Activated T-helper 17 cell treated with anti-CD3 and anti-CD28 coated beads, Interleukin-2, amount 50 U/mL, for 72 hours (primary cell): ENCODE measurements around the gene RNF180. TPM values are rescaled to one million over a fixed set of nuclear protein-coding genes. Genes with fewer than 3 reads are reported as not detected.
"Not testable (repeated sequence)": the region's sequence is repeated elsewhere in the genome, so short reads cannot be mapped to it uniquely, and the experiment has no call there.

Source experiments
- ATAC-seq: fragments of 150-1000 bp; cut with Tn5 transposase; replicated peaks from 2 replicates; pipeline ENCODE4 v1.10.0; 2021; ENCODE audit warnings: mild to moderate bottlenecking, moderate library complexity
- H3K27ac Mint-ChIP-seq: one replicate; pipeline ENCODE4 v1.8.0; 2022; ENCODE audit warnings: mixed read lengths
- H3K27me3 Mint-ChIP-seq: one replicate; pipeline ENCODE4 v1.8.0; 2022; ENCODE audit warnings: mixed read lengths
- H3K36me3 Mint-ChIP-seq: one replicate; pipeline ENCODE4 v1.8.0; 2022; ENCODE audit warnings: low read depth, mild to moderate bottlenecking, mixed read lengths
- H3K4me1 Mint-ChIP-seq: one replicate; pipeline ENCODE4 v1.8.0; 2022; ENCODE audit warnings: mixed read lengths
- H3K4me3 Mint-ChIP-seq: one replicate; pipeline ENCODE4 v1.8.0; 2022; ENCODE audit warnings: mild to moderate bottlenecking, mixed read lengths
- H3K9me3 Mint-ChIP-seq: one replicate; pipeline ENCODE4 v1.8.0; 2022; ENCODE audit warnings: mixed read lengths
- total RNA-seq, 2 donors: library from RNA; stranded (reverse); gene quantifications; one replicate each; pipeline ENCODE4 v1.2.3, GENCODE V29; 2022

The RNF180 gene
- total RNA-seq, 2 donors from 2014 or later: not detected

- no peak for ATAC-seq
- no peaks in the 10 kb centered on the region for H3K27me3 Mint-ChIP-seq
- no peak overlapping the region for H3K4me3 Mint-ChIP-seq
- H3K27ac Mint-ChIP-seq: no peak overlapping the region
- peaks cover 17% of the 10 kb centered on the region for H3K9me3 Mint-ChIP-seq
- H3K36me3 Mint-ChIP-seq: no peaks in the 10 kb centered on the region
- H3K4me1 Mint-ChIP-seq: no peaks in the 10 kb centered on the region
Measured at GRCh38 chr5:64285188-64286130, 119.8 kb downstream of the RNF180 start.

DNA sequence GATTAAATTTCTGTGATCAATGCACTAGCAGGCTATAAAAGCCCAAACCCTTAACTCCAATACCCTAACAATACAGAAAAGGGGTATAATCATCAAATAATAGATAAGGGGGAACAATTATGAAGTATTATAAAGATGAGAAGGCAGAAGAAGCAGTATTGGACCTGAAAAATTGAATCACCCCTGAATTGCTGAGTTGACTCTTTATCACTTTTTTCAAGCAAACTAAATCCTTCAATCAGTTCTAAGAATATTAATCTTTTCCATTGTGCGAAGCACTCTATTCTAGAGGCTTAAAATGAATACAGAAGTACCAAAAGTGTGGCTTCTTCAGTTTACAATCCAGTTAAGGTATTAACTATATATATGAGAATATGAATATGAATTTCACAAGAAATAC, 120.7 kb downstream of the RNF180 start:
- Mint-ChIP-seq H3K9me3 (peaks cover 17% of the 10 kb centered on the region), H3K4me3 (no peak overlapping the region), H3K4me1 (no peaks in the 10 kb centered on the region), H3K36me3 (no peaks in the 10 kb centered on the region), H3K27me3 (no peaks in the 10 kb centered on the region), H3K27ac (no peak overlapping the region)
- ATAC-seq: no peak

DNA sequence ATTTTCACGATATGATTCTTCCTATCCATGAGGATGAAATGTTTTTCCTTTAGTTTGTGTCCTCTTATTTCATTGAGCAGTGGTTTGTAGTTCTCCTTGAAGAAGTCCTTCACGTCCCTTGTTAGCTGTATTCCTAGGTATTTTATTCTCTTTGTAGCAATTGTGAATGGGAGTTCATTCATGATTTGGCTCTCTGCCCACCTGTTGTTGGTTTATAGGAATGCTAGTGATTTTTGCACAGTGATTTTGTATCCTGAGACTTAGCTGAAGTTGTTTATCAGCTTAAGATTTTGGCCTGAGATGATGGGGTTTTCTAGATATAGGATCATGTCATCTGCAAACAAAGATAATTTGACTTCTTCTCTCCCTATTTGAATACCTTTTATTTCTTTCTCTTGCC, 122.9 kb downstream of the RNF180 start:
- H3K27ac Mint-ChIP-seq, H3K36me3 Mint-ChIP-seq, H3K4me3 Mint-ChIP-seq, ATAC-seq, H3K27me3 Mint-ChIP-seq, H3K4me1 Mint-ChIP-seq: not testable (repeated sequence)
- H3K9me3 Mint-ChIP-seq: peaks cover 13% of the 10 kb centered on the region

- ATAC-seq: no peak
- no peak overlapping the region for H3K27ac Mint-ChIP-seq
- H3K36me3 Mint-ChIP-seq: no peaks in the 10 kb centered on the region
- H3K4me1 Mint-ChIP-seq: no peaks in the 10 kb centered on the region
- H3K27me3 Mint-ChIP-seq: no peaks in the 10 kb centered on the region
- peaks cover 4% of the 10 kb centered on the region for H3K9me3 Mint-ChIP-seq
- no peak overlapping the region for H3K4me3 Mint-ChIP-seq
Measured at GRCh38 chr5:64292611-64293215, 127.1 kb downstream of the RNF180 start.

DNA sequence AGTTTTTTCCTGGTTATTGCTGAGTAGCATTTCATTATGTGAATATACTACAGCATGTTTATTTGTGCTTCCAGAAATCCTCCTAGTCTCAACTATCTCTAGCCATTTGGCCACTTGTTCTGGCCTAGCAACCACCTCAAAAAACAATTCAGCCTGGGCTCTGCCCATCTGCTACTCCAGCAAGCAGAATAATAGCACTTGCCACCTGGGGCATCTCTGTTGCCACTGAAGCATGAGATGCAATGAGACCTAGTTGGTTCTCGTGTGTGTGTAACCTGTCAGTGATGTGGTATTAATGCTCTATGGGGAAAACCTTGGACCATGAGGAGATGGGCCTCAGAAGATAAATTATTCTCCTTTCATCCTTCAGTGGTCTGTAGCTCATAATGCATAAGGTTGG, 129.5 kb downstream of the RNF180 start:
- ATAC-seq: no peak
- no peaks in the 10 kb centered on the region for H3K27me3 Mint-ChIP-seq
- no peaks in the 10 kb centered on the region for H3K4me1 Mint-ChIP-seq
- H3K27ac Mint-ChIP-seq: no peak overlapping the region
- H3K9me3 Mint-ChIP-seq: peaks cover 4% of the 10 kb centered on the region
- H3K4me3 Mint-ChIP-seq: no peak overlapping the region
- no peaks in the 10 kb centered on the region for H3K36me3 Mint-ChIP-seq

GRCh38 chr5:64298586-64298985, 132.9 kb downstream of the RNF180 start:
- H3K4me3 Mint-ChIP-seq: no peak overlapping the region
- H3K4me1 Mint-ChIP-seq: no peaks in the 10 kb centered on the region
- H3K9me3 Mint-ChIP-seq: no peaks in the 10 kb centered on the region
- H3K36me3 Mint-ChIP-seq: no peaks in the 10 kb centered on the region
- H3K27ac Mint-ChIP-seq: no peak overlapping the region
- ATAC-seq: no peak
- no peaks in the 10 kb centered on the region for H3K27me3 Mint-ChIP-seq

GRCh38 chr5:64299805-64300204, 134.2 kb downstream of the RNF180 start:
- ATAC-seq: no peak
- Mint-ChIP-seq H3K9me3 (no peaks in the 10 kb centered on the region), H3K27me3 (no peaks in the 10 kb centered on the region), H3K27ac (no peak overlapping the region), H3K36me3 (no peaks in the 10 kb centered on the region), H3K4me3 (no peak overlapping the region), H3K4me1 (no peaks in the 10 kb centered on the region)

DNA sequence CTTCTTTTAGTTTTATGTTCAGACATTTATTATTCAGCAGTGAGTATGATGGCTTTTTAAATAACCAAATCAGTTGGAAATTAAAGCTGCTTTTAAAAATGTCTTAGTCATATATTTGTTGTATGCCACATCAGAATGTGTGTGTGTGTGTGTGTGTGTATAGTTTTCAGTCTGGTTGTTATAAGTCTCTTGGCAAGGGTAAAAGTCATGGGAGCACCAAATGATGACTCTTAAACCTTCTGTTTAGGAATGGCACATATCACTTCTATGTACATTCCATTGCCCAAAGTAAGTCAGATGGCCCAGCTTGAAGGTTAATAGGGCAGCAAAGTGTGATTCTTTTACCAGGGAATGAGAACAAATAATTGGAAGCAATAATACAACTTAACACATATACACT, 135.9 kb downstream of the RNF180 start:
- Mint-ChIP-seq H3K9me3 (no peaks in the 10 kb centered on the region), H3K4me1 (no peaks in the 10 kb centered on the region), H3K27ac (no peak overlapping the region), H3K36me3 (no peaks in the 10 kb centered on the region), H3K27me3 (no peaks in the 10 kb centered on the region), H3K4me3 (no peak overlapping the region)
- no peak for ATAC-seq

DNA sequence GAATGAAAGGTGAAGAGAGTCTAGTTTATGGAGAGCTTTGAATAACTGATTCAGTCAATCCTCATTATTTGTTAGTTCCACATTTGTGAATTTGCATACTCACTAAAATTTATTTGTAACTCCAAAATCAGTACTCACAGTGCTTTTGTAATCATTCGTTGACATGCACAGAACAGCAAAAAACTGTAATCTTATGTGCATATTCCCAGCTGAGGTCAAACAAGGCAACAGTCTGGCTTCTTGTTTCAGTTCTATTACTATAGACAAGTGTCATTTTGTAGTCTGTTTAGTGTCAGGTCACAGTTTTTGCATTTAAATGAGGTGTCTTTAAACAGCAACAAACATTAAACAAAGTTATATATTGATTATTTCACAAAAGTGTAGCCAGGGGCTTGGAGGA, 142.5 kb downstream of the RNF180 start:
- Mint-ChIP-seq H3K27me3 (no peaks in the 10 kb centered on the region), H3K4me1 (no peaks in the 10 kb centered on the region), H3K4me3 (no peak overlapping the region), H3K27ac (no peak overlapping the region), H3K36me3 (no peaks in the 10 kb centered on the region), H3K9me3 (no peaks in the 10 kb centered on the region)
- no peak for ATAC-seq

DNA sequence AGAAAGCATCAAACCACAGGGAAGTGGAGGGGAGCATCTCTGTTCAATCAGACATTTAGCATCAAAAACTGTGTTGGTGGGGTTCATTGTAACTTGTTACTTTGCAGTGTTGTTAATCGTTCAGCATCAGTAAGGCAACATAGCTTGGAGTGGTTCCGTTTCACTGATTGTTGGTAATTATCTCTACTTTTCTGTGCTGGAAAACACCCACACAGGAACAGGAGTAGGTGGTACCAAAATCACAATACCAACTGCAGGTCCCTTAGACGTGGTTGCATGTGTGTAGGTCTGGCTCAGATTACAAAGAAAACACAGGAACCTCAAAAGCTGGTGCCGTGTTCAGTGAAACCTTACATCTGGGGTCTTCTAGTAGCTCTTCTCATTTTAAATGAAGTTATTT, 146.8 kb downstream of the RNF180 start:
- Mint-ChIP-seq H3K4me1 (no peaks in the 10 kb centered on the region), H3K36me3 (no peaks in the 10 kb centered on the region), H3K27me3 (no peaks in the 10 kb centered on the region), H3K27ac (no peak overlapping the region), H3K9me3 (no peaks in the 10 kb centered on the region), H3K4me3 (no peak overlapping the region)
- ATAC-seq: no peak

GRCh38 chr5:64315778-64316177, 150.1 kb downstream of the RNF180 start:
- H3K27ac Mint-ChIP-seq: no peak overlapping the region
- H3K36me3 Mint-ChIP-seq: no peaks in the 10 kb centered on the region
- no peaks in the 10 kb centered on the region for H3K9me3 Mint-ChIP-seq
- ATAC-seq: no peak
- H3K27me3 Mint-ChIP-seq: no peaks in the 10 kb centered on the region
- H3K4me3 Mint-ChIP-seq: no peak overlapping the region
- no peaks in the 10 kb centered on the region for H3K4me1 Mint-ChIP-seq

- no peak overlapping the region for H3K27ac Mint-ChIP-seq
- no peaks in the 10 kb centered on the region for H3K4me1 Mint-ChIP-seq
- no peak overlapping the region for H3K4me3 Mint-ChIP-seq
- H3K36me3 Mint-ChIP-seq: no peaks in the 10 kb centered on the region
- H3K9me3 Mint-ChIP-seq: no peaks in the 10 kb centered on the region
- H3K27me3 Mint-ChIP-seq: no peaks in the 10 kb centered on the region
- no peak for ATAC-seq
Measured at GRCh38 chr5:64318175-64318574, 152.5 kb downstream of the RNF180 start.

DNA sequence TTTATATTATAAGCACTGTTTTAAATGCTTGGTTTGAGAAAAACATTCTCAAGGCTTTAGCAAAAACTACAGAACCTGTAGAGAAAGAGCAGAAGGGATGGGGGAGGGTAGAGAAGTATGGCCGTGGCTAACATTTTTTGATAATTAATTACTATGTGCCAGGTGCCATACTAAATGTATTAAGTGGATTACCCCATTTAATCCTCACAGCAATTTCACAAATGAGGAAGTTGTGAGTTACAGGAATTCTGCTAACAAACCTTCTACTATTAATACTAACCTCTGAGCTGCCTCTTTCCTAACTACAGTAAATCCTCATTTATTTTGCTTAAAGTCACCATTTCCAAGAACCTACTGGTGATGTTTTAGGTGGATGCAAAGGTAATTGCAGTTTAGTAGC, 157.9 kb downstream of the RNF180 start:
- no peak for ATAC-seq
- no peaks in the 10 kb centered on the region for H3K4me1 Mint-ChIP-seq

GRCh38 chr5:64330728-64331231, 165.1 kb downstream of the RNF180 start:
- no peak for ATAC-seq
- Mint-ChIP-seq H3K27me3 (no peaks in the 10 kb centered on the region), H3K36me3 (no peaks in the 10 kb centered on the region), H3K4me1 (no peaks in the 10 kb centered on the region), H3K27ac (no peak overlapping the region), H3K9me3 (peaks cover 8% of the 10 kb centered on the region), H3K4me3 (no peak overlapping the region)

More for the DNA sequence above, 157.9 kb downstream of the RNF180 start:
- H3K27me3 Mint-ChIP-seq: no peaks in the 10 kb centered on the region
- H3K27ac Mint-ChIP-seq: no peak overlapping the region
- H3K36me3 Mint-ChIP-seq: no peaks in the 10 kb centered on the region
- peaks cover 5% of the 10 kb centered on the region for H3K9me3 Mint-ChIP-seq
- no peak overlapping the region for H3K4me3 Mint-ChIP-seq
